Panc1 (cell line): ENCODE results near the gene PCF11. TPM values are rescaled to one million over a fixed set of nuclear protein-coding genes. Genes with fewer than 3 reads are reported as not detected.
A peak's percentile ranks its signal among the peaks of the same experiment; 100 is the strongest.

Experiments used
- ATAC-seq: fragments of 200-7000 bp; cut with Tn5 transposase; 2 replicates; pipeline ENCODE4 v1.9.1; 2020; ENCODE audit warnings: mild to moderate bottlenecking, moderate library complexity
- BruUV-seq: library from RNA; stranded (reverse); fragments of 400-500 nt; replicated peaks from 2 replicates; lab custom pipeline; 2021; lab: Mats Ljungman, UMichigan
- CTCF ChIA-PET: fragments of 300-600 bp; sonication (Branson Sonifier 250); formaldehyde crosslinking; loops from one replicate; lab custom pipeline; 2022; ENCODE audit warnings: antibody characterized with exemption; lab: Charles Lee
- POLR2A ChIA-PET: fragments of 300-600 bp; sonication (Branson Sonifier 250); formaldehyde crosslinking; loops from one replicate; lab custom pipeline; 2022; ENCODE audit warnings: antibody characterized with exemption; lab: Charles Lee
- DNase-seq: peaks from one replicate; pipeline ENCODE4 v3.0.0-alpha.2; 2010; ENCODE audit warnings: low read depth, low spot score
- H3K27ac ChIP-seq: 2 replicates; pipeline ENCODE4 v1.5.1; 2011; ENCODE audit warnings: mild to moderate bottlenecking, low read length, inconsistent platforms
- H3K27me3 ChIP-seq: fragments of 200-500 bp; sonication (Bioruptor generic); 2 replicates; pipeline ENCODE4 v1.6.0; 2014; ENCODE audit warnings: low read length, inconsistent platforms; ENCODE audit not compliant: control insufficient read depth, insufficient read depth
- H3K36me3 ChIP-seq: fragments of 200-500 bp; sonication (Bioruptor generic); 2 replicates; pipeline ENCODE4 v1.5.1; 2014; ENCODE audit warnings: inconsistent platforms, mild to moderate bottlenecking, low read length, moderate library complexity; ENCODE audit not compliant: control insufficient read depth, insufficient read depth
- H3K4me1 ChIP-seq: 2 replicates; pipeline ENCODE4 v1.5.1; 2011; ENCODE audit warnings: inconsistent platforms, mild to moderate bottlenecking, low read length, moderate library complexity; ENCODE audit not compliant: control insufficient read depth, insufficient read depth
- H3K4me3 ChIP-seq, 2 experiments: 2 replicates each; pipeline ENCODE4 v1.5.1; 2011 to 2012; ENCODE audit warnings: low read depth in 2 of 2, low read length in 2 of 2, mild to moderate bottlenecking in 2 of 2, inconsistent platforms in 1 of 2, moderate library complexity in 1 of 2
- H3K9me3 ChIP-seq: fragments of 200-500 bp; sonication (Bioruptor generic); 2 replicates; pipeline ENCODE4 v1.5.1; 2014; ENCODE audit warnings: low read depth, mild to moderate bottlenecking, inconsistent platforms, low read length, moderate library complexity; ENCODE audit not compliant: control insufficient read depth, insufficient read depth
- CTCF ChIP-seq: fragments of 450-650 bp; IDR thresholded peaks from 2 replicates; pipeline ENCODE4 v1.5.1; 2017; ENCODE audit warnings: mild to moderate bottlenecking
- POLR2AphosphoS5 ChIP-seq: IDR thresholded peaks from 2 replicates; pipeline ENCODE4 v1.6.1; 2012; ENCODE audit warnings: mild to moderate bottlenecking, low read depth, low read length, moderate library complexity
- REST ChIP-seq, 2 experiments: IDR thresholded peaks; 2 replicates each; pipeline ENCODE4 v1.6.1; 2011 to 2012; ENCODE audit warnings: low read depth in 2 of 2, control low read depth in 1 of 2, low read length in 1 of 2, mild to moderate bottlenecking in 1 of 2, moderate library complexity in 1 of 2; ENCODE audit not compliant: insufficient read depth in 1 of 2
- SIN3A ChIP-seq: IDR thresholded peaks from 2 replicates; pipeline ENCODE4 v1.6.1; 2012; ENCODE audit warnings: low read depth, mild to moderate bottlenecking, low read length, moderate library complexity, borderline replicate concordance; ENCODE audit not compliant: insufficient read depth
- TCF7L2 ChIP-seq: IDR thresholded peaks from 2 replicates; pipeline ENCODE4 v1.6.1; 2011; ENCODE audit warnings: mild to moderate bottlenecking, low read depth, low read length, inconsistent platforms
- in situ Hi-C: cut with HindIII; loops from 2 replicates; pipeline ENCODE4 v1.10.0; 2016; ENCODE audit warnings: low sequenced_read_pairs, low pct_unique_long_range_greater_than_20kb
- intact Hi-C: fragments of 100-400 bp; cut with micrococcal nuclease; formaldehyde crosslinking; loops from one replicate; pipeline ENCODE4 v1.10.0; 2022; ENCODE audit not compliant: unreplicated experiment
- total RNA-seq: library from RNA; stranded (reverse); gene quantifications from one replicate; pipeline ENCODE4 v1.2.1, GENCODE V29; 2021; ENCODE audit not compliant: unreplicated experiment

The PCF11 gene
- total RNA-seq, 1 experiment from 2014 or later = 56.6 TPM

GRCh38 chr11:83166193-83166866 lies 9.4 kb downstream of the PCF11 start:
- intact Hi-C loops (no loop called here), in situ Hi-C loops (no loop called here)
- ATAC-seq (no peak), DNase-seq (no peak)
- H3K27ac ChIP-seq = no peak overlapping the region
- H3K27me3 ChIP-seq = no peaks in the 10 kb centered on the region
- TF ChIP-seq TCF7L2 (no peak), POLR2AphosphoS5 (0 out of 2 replicates have a peak, but pooled peaks have one; percentile 35), CTCF (no peak)
- no peaks in the 10 kb centered on the region for H3K9me3 ChIP-seq
- BruUV-seq = TSS peak; percentile 15
- peaks cover 83% of the 10 kb centered on the region for H3K36me3 ChIP-seq
- POLR2A ChIA-PET = no interaction called here
- CTCF ChIA-PET = no interaction called here
- no peak overlapping the region for H3K4me3 ChIP-seq
- peaks cover 23% of the 10 kb centered on the region; the same call in 1 of the 2 replicates for H3K4me1 ChIP-seq

GRCh38 chr11:83168756-83169155 lies 11.8 kb downstream of the PCF11 start:
- no peaks in the 10 kb centered on the region for H3K27me3 ChIP-seq
- BruUV-seq = no TSS peak
- no peaks in the 10 kb centered on the region for H3K9me3 ChIP-seq
- H3K36me3 ChIP-seq = peaks cover 76% of the 10 kb centered on the region
- ChIA-PET POLR2A (no interaction called here), CTCF (no interaction called here)
- DNase-seq (no peak), ATAC-seq (no peak)
- intact Hi-C loops = no loop called here
- H3K27ac ChIP-seq = no peak overlapping the region
- H3K4me3 ChIP-seq = no peak overlapping the region
- in situ Hi-C loops = no loop called here
- TF ChIP-seq CTCF (no peak), SIN3A (no peak), TCF7L2 (no peak), POLR2AphosphoS5 (no peak), REST (IDR thresholded peaks at IDR 0.05; ENCODE audit: insufficient read depth in 1 of 2, low read depth in 2 of 2, low read length in 1 of 2) (no peak)
- peaks cover 11% of the 10 kb centered on the region; the same call in 1 of the 2 replicates for H3K4me1 ChIP-seq
